Naive B cell (primary cell): ENCODE results near the gene MAPK12. TPM values are rescaled to one million over a fixed set of nuclear protein-coding genes. Genes with fewer than 3 reads are reported as not detected.

Source experiments
- ATAC-seq, 2 donors: fragments of 150-1000 bp; cut with Tn5 transposase; 2 replicates each; pipeline ENCODE4 v1.10.0; 2021; ENCODE audit warnings: low read depth in 2 of 2, mild to moderate bottlenecking in 2 of 2, moderate library complexity in 2 of 2
- DNase-seq: peaks from one replicate; pipeline ENCODE4 v3.0.0; 2022
- H3K27ac Mint-ChIP-seq, 6 donors: one replicate each; pipeline ENCODE4 v1.8.0; 2020 to 2022; ENCODE audit warnings: mild to moderate bottlenecking in 6 of 6, mixed read lengths in 6 of 6, moderate library complexity in 5 of 6, inconsistent platforms in 2 of 6
- H3K27me3 Mint-ChIP-seq, 3 donors: one replicate each; pipeline ENCODE4 v1.8.0; 2021 to 2022; ENCODE audit warnings: mixed read lengths in 3 of 3, mild to moderate bottlenecking in 1 of 3
- H3K36me3 Mint-ChIP-seq, 2 donors: one replicate each; pipeline ENCODE4 v1.8.0; 2020 to 2022; ENCODE audit warnings: mixed read lengths in 2 of 2, inconsistent platforms in 1 of 2, mild to moderate bottlenecking in 1 of 2
- H3K4me1 Mint-ChIP-seq, 3 donors: one replicate each; pipeline ENCODE4 v1.8.0; 2020 to 2022; ENCODE audit warnings: mixed read lengths in 3 of 3, inconsistent platforms in 1 of 3, mild to moderate bottlenecking in 1 of 3, moderate library complexity in 1 of 3
- H3K4me3 Mint-ChIP-seq, 8 donors: one replicate each; pipeline ENCODE4 v1.8.0; 2020 to 2022; ENCODE audit warnings: mild to moderate bottlenecking in 8 of 8, mixed read lengths in 8 of 8, moderate library complexity in 8 of 8, inconsistent platforms in 2 of 8
- H3K9me3 Mint-ChIP-seq, 7 donors: one replicate each; pipeline ENCODE4 v1.8.0; 2020 to 2022; ENCODE audit warnings: mixed read lengths in 7 of 7, mild to moderate bottlenecking in 5 of 7, inconsistent platforms in 2 of 7, moderate library complexity in 1 of 7
- polyA plus RNA-seq, 6 donors: library from polyadenylated mRNA; unstranded; fragments of 300-500 nt; fragmentation: Illumina TruSeq; gene quantifications; one replicate each; pipeline ENCODE4 v1.2.3, GENCODE V29; 2021; ENCODE audit warnings: low read depth in 6 of 6

Gene MAPK12
- polyA plus RNA-seq, 6 donors from 2014 or later, result 0.04 to 0.19 (median 0.09) TPM; not detected in 1

GRCh38 chr22:50255607-50256006 lies 5.9 kb downstream of the MAPK12 start:
- Mint-ChIP-seq H3K27me3 (peaks cover 0 to 17% (median 0%) of the 10 kb centered on the region in 3 donors), H3K27ac (no peak overlapping the region), H3K4me3 (no peak overlapping the region), H3K36me3 (no peaks in the 10 kb centered on the region), H3K4me1 (peaks cover 0 to 3% (median 0%) of the 10 kb centered on the region in 3 donors), H3K9me3 (no peaks in the 10 kb centered on the region)
- no peak for DNase-seq
- ATAC-seq, result no peak

GRCh38 chr22:50255099-50255498 lies 6.4 kb downstream of the MAPK12 start:
- Mint-ChIP-seq H3K9me3 (no peaks in the 10 kb centered on the region), H3K27me3 (peaks cover 0 to 17% (median 0%) of the 10 kb centered on the region in 3 donors), H3K4me1 (peaks cover 3 to 4% (median 3%) of the 10 kb centered on the region in 3 donors), H3K4me3 (no peak overlapping the region), H3K36me3 (no peaks in the 10 kb centered on the region), H3K27ac (no peak overlapping the region)
- no peak for ATAC-seq
- no peak for DNase-seq

- peaks cover 0 to 10% (median 0%) of the 10 kb centered on the region in 3 donors for H3K27me3 Mint-ChIP-seq
- no peaks in the 10 kb centered on the region for H3K9me3 Mint-ChIP-seq
- no peak overlapping the region for H3K4me3 Mint-ChIP-seq
- DNase-seq (no peak), ATAC-seq (no peak)
- peaks cover 3 to 5% (median 5%) of the 10 kb centered on the region in 3 donors for H3K4me1 Mint-ChIP-seq
- H3K36me3 Mint-ChIP-seq, result no peaks in the 10 kb centered on the region
- peak overlapping the region in 2 of 6 donors; percentile 9 to 59 for H3K27ac Mint-ChIP-seq
Measured at GRCh38 chr22:50253941-50254340, 7.5 kb downstream of the MAPK12 start.

- ATAC-seq (no peak), DNase-seq (no peak)
- Mint-ChIP-seq H3K4me1 (peaks cover 3 to 5% (median 5%) of the 10 kb centered on the region in 3 donors), H3K36me3 (no peaks in the 10 kb centered on the region), H3K9me3 (no peaks in the 10 kb centered on the region), H3K27me3 (peaks cover 0 to 3% (median 0%) of the 10 kb centered on the region in 3 donors), H3K27ac (no peak overlapping the region), H3K4me3 (no peak overlapping the region)
Measured at GRCh38 chr22:50253046-50253915, 8.2 kb downstream of the MAPK12 start.

DNA sequence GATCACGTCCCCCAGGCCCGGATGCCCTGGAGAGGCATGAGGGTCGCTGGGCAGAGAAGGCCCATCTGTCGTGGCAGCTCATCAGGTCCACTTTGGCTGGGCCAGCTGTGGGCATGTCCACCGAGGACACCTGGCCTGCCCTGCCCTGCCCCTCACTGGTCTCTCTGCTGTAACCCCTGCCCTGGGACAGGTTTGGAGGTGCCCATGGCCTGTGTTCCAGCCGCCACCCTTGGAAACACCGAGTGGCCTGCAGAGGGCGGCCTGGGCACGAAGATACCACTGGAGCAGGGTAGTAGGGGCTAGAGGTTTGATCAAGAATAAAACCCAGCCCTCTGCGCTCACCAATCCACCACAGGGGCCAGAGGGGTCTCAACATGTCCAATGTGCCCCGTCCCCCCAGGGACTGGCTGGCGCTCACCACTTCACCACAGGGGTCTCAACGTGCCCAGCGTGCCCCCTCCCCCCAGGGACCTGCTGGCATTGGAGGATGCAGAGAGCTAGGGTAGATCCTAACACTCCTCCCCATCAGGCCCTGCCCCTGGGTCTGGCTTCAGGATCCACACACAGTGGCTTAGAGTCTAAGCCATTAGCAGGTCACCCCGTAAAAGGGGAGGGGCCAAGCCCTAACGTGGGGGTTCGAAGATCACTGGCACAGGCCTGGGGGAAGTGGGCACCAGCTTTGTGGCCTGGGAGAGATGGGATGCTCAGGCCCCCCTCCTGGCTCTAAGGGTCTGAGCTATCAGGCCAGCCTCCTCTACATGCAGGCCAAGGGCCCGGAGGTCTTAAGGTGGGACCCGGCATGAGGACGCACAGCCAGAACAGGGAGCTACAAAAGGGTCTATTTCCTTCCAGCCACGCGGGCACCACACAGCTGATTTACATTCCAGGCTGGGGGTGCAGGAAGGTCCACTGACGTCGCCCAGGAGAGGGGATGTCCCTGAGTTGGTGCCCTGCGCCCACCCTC lies 9.1 kb downstream of the MAPK12 start:
- no peaks in the 10 kb centered on the region for H3K36me3 Mint-ChIP-seq
- H3K4me1 Mint-ChIP-seq, result peaks cover 7 to 11% (median 10%) of the 10 kb centered on the region in 3 donors
- no peaks in the 10 kb centered on the region for H3K27me3 Mint-ChIP-seq
- peak; percentile 77 to 79 for ATAC-seq
- H3K27ac Mint-ChIP-seq, result peak overlapping the region in 5 of 6 donors; percentile 13 to 83 (median 69)
- peak overlapping the region; percentile 60 to 87 (median 76) for H3K4me3 Mint-ChIP-seq
- DNase-seq, result peak; percentile 70
- H3K9me3 Mint-ChIP-seq, result no peaks in the 10 kb centered on the region

- peak overlapping the region; percentile 29 to 84 (median 72) for H3K4me3 Mint-ChIP-seq
- ATAC-seq (peak; percentile 19 to 28), DNase-seq (no peak)
- no peaks in the 10 kb centered on the region for H3K9me3 Mint-ChIP-seq
- H3K27ac Mint-ChIP-seq, result peak overlapping the region in 5 of 6 donors; percentile 13 to 83 (median 44)
- H3K36me3 Mint-ChIP-seq, result no peaks in the 10 kb centered on the region
- H3K27me3 Mint-ChIP-seq, result no peaks in the 10 kb centered on the region
- H3K4me1 Mint-ChIP-seq, result peaks cover 7 to 15% (median 12%) of the 10 kb centered on the region in 3 donors
Measured at GRCh38 chr22:50251477-50252081, 9.9 kb downstream of the MAPK12 start.

GRCh38 chr22:50250555-50251476 lies 10.7 kb downstream of the MAPK12 start, which contains the start of gene HDAC10:
HDAC10 (minus strand) TSS chr22:50251265; CDS start chr22:50251032, 233 bp downstream.
- no peaks in the 10 kb centered on the region for H3K9me3 Mint-ChIP-seq
- peak; percentile 71 for DNase-seq
- H3K4me3 Mint-ChIP-seq, result peak within 1 kb of the TSS; percentile 68 to 87 (median 80)
- H3K27me3 Mint-ChIP-seq, result no peaks in the 10 kb centered on the region
- H3K27ac Mint-ChIP-seq, result peak within 1 kb of the TSS in 5 of 6 donors; percentile 13 to 83 (median 69)
- peak; percentile 63 to 70 for ATAC-seq
- H3K36me3 Mint-ChIP-seq, result no peaks in the 10 kb centered on the region
- H3K4me1 Mint-ChIP-seq, result peaks cover 7 to 15% (median 12%) of the 10 kb centered on the region in 3 donors

DNA sequence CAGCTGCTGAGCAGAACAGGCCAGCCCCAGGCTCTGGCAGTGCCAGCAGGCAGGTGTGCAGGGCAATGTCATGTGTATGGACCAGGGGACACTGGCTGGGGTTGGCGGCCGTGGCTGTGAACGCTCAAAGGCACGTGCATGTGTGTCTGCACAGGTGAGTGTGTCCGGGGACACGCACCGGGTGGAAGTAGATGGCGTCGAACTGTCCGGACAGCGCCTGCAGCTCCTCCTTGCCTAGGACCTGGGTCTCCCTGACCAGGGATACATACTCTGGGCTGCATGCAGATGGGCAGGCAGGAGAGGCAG lies 11.3 kb downstream of the MAPK12 start:
- DNase-seq (no peak), ATAC-seq (no peak)
- Mint-ChIP-seq H3K9me3 (no peaks in the 10 kb centered on the region), H3K36me3 (peaks cover 0 to 1% of the 10 kb centered on the region in 2 donors), H3K27me3 (no peaks in the 10 kb centered on the region), H3K27ac (peak overlapping the region in 1 of 6 donors; percentile 57), H3K4me3 (peak overlapping the region; percentile 63 to 81 (median 72)), H3K4me1 (peaks cover 7 to 15% (median 13%) of the 10 kb centered on the region in 3 donors)

- DNase-seq (no peak), ATAC-seq (no peak)
- H3K27ac Mint-ChIP-seq, result no peak overlapping the region
- peaks cover 12 to 19% (median 18%) of the 10 kb centered on the region in 3 donors for H3K4me1 Mint-ChIP-seq
- H3K4me3 Mint-ChIP-seq, result peak overlapping the region in 7 of 8 donors; percentile 45 to 81 (median 73)
- H3K27me3 Mint-ChIP-seq, result no peaks in the 10 kb centered on the region
- peaks cover 0 to 7% of the 10 kb centered on the region in 2 donors for H3K36me3 Mint-ChIP-seq
- no peaks in the 10 kb centered on the region for H3K9me3 Mint-ChIP-seq
Measured at GRCh38 chr22:50249341-50250248, 11.9 kb downstream of the MAPK12 start.

DNA sequence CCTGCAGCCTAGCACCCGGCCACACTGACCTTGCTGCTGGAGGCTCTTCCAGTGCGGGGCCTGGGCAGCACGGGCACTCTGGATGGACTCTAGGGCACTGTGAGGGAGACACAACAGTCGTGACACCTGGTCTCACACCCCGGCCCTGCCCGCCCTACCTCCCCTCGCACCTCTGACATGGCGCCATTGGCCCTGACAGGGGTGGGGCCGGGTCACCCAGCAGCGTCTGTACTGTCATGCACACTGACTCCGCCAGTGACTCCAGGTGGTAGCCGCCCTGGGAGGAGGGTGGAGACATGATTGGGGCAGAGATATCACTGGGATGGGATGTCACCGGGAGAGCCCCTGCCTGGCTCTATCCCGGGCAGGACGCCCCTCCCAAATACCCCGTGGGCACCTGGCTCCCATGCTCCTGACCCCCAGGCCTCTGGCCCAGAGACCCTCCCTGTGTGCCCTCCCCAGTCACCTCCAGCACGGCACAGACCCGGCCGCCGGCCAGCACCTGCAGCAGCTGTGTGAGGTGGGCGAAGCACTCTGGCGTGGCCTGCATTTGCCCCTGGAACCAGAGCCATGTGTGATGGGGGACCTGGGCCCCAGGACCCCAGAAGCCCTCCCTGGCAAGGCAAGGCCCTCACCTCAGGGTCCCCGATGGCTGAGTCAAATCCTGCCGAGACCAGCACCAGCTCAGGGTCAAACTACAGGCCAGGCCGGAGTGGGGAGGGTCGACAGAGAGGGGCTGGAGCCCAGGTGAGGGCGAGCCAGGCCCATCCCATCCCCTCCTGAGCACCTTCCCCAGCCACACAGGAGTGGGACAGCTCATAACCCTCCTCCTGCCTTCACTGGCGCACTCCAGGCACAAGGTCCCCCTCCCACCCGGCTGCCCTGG lies 13.0 kb downstream of the MAPK12 start:
- ATAC-seq (no peak), DNase-seq (no peak)
- H3K4me3 Mint-ChIP-seq, result peak overlapping the region in 4 of 8 donors; percentile 9 to 81 (median 35)
- peaks cover 20 to 30% (median 29%) of the 10 kb centered on the region in 3 donors for H3K4me1 Mint-ChIP-seq
- H3K27ac Mint-ChIP-seq, result peak overlapping the region in 2 of 6 donors; percentile 88 to 92
- no peaks in the 10 kb centered on the region for H3K9me3 Mint-ChIP-seq
- no peaks in the 10 kb centered on the region for H3K27me3 Mint-ChIP-seq
- H3K36me3 Mint-ChIP-seq, result peaks cover 0 to 7% of the 10 kb centered on the region in 2 donors
